H9 (cell line): ENCODE measurements around the gene CDCP1. TPM values are rescaled to one million over a fixed set of nuclear protein-coding genes. Genes with fewer than 3 reads are reported as not detected.

ENCODE experiments used
- DNase-seq: peaks from one replicate; pipeline ENCODE4 v3.0.0-alpha.2; 2017
- H2AFZ ChIP-seq: one replicate; pipeline ENCODE4 v1.6.1; 2013; ENCODE audit warnings: mild to moderate bottlenecking, low read length, control low read depth, moderate library complexity
- H2AK5ac ChIP-seq: 2 replicates; pipeline ENCODE4 v1.6.1; 2013; ENCODE audit warnings: low read length, control low read depth, mixed read lengths; ENCODE audit not compliant: insufficient read length
- H2BK120ac ChIP-seq: one replicate; pipeline ENCODE4 v1.6.1; 2013; ENCODE audit warnings: low read depth, mild to moderate bottlenecking, low read length, control low read depth, inconsistent platforms; ENCODE audit not compliant: poor library complexity, severe bottlenecking
- H2BK12ac ChIP-seq: 2 replicates; pipeline ENCODE4 v1.6.1; 2013; ENCODE audit warnings: low read length, control low read depth, mixed read lengths, low read depth; ENCODE audit not compliant: insufficient read length
- H2BK15ac ChIP-seq: 2 replicates; pipeline ENCODE4 v1.6.1; 2013; ENCODE audit warnings: low read depth, low read length, control low read depth
- H2BK20ac ChIP-seq: one replicate; pipeline ENCODE4 v1.6.1; 2013; ENCODE audit warnings: low read depth, mild to moderate bottlenecking, low read length, control low read depth, inconsistent platforms; ENCODE audit not compliant: poor library complexity, severe bottlenecking
- H2BK5ac ChIP-seq: 2 replicates; pipeline ENCODE4 v1.6.1; 2013; ENCODE audit warnings: low read length, control low read depth, mixed read lengths; ENCODE audit not compliant: insufficient read length
- H3K14ac ChIP-seq: 2 replicates; pipeline ENCODE4 v1.6.1; 2013; ENCODE audit warnings: low read length, control low read depth; ENCODE audit not compliant: insufficient read depth
- H3K18ac ChIP-seq: 2 replicates; pipeline ENCODE4 v1.6.1; 2013; ENCODE audit warnings: low read depth, mild to moderate bottlenecking, mixed read lengths, low read length, control low read depth; ENCODE audit not compliant: insufficient read length
- H3K23ac ChIP-seq: 2 replicates; pipeline ENCODE4 v1.6.1; 2013; ENCODE audit warnings: low read length, control low read depth, mixed read lengths, low read depth; ENCODE audit not compliant: insufficient read length
- H3K23me2 ChIP-seq: 2 replicates; pipeline ENCODE4 v1.6.1; 2013; ENCODE audit warnings: low read depth, mild to moderate bottlenecking, mixed read lengths, low read length, control low read depth; ENCODE audit not compliant: insufficient read length, poor library complexity, severe bottlenecking
- H3K27ac ChIP-seq: 2 replicates; pipeline ENCODE4 v1.5.1; 2013; ENCODE audit warnings: low read length, control low read depth, mixed read lengths, low read depth; ENCODE audit not compliant: insufficient read length
- H3K27me3 ChIP-seq: 2 replicates; pipeline ENCODE4 v1.6.1; 2013; ENCODE audit warnings: low read length, control low read depth, inconsistent platforms; ENCODE audit not compliant: insufficient read depth
- H3K4ac ChIP-seq: 2 replicates; pipeline ENCODE4 v1.6.1; 2013; ENCODE audit warnings: low read depth, mild to moderate bottlenecking, control low read depth, inconsistent platforms, low read length, moderate library complexity
- H3K4me1 ChIP-seq: 2 replicates; pipeline ENCODE4 v1.6.1; 2013; ENCODE audit warnings: low read length, control low read depth, inconsistent platforms; ENCODE audit not compliant: insufficient read depth
- H3K4me2 ChIP-seq: 2 replicates; pipeline ENCODE4 v1.6.1; 2013; ENCODE audit warnings: low read length, control low read depth, mixed read lengths; ENCODE audit not compliant: insufficient read length, insufficient read depth
- H3K56ac ChIP-seq: 2 replicates; pipeline ENCODE4 v1.6.1; 2013; ENCODE audit warnings: low read depth, mild to moderate bottlenecking, mixed read lengths, low read length, control low read depth; ENCODE audit not compliant: insufficient read length
- H3K79me1 ChIP-seq: 2 replicates; pipeline ENCODE4 v1.6.1; 2013; ENCODE audit warnings: low read depth, mild to moderate bottlenecking, moderate library complexity, low read length, control low read depth, inconsistent platforms; ENCODE audit not compliant: insufficient read depth, poor library complexity, severe bottlenecking
- H3K79me2 ChIP-seq: 2 replicates; pipeline ENCODE4 v1.6.1; 2013; ENCODE audit warnings: low read length, control low read depth, inconsistent platforms; ENCODE audit not compliant: insufficient read depth
- H3K9ac ChIP-seq: 2 replicates; pipeline ENCODE4 v1.6.1; 2013; ENCODE audit warnings: low read length, control low read depth, mixed read lengths; ENCODE audit not compliant: insufficient read length; ENCODE audit errors: extremely low read depth
- H3K9me3 ChIP-seq: one replicate; pipeline ENCODE4 v1.6.1; 2013; ENCODE audit warnings: low read depth, low read length, inconsistent platforms; ENCODE audit not compliant: control insufficient read depth
- H3T11ph ChIP-seq: one replicate; pipeline ENCODE4 v1.6.1; 2013; ENCODE audit warnings: mild to moderate bottlenecking, low read length, control low read depth, inconsistent platforms
- H4K20me1 ChIP-seq: one replicate; pipeline ENCODE4 v1.6.1; 2013; ENCODE audit not compliant: control insufficient read depth, insufficient read length, insufficient read depth
- H4K5ac ChIP-seq: 2 replicates; pipeline ENCODE4 v1.6.1; 2013; ENCODE audit warnings: low read depth, mild to moderate bottlenecking, mixed read lengths, low read length, control low read depth; ENCODE audit not compliant: insufficient read length
- H4K8ac ChIP-seq: replicated peaks from 2 replicates; pipeline ENCODE4 v1.6.1; 2013; ENCODE audit warnings: low read length, control low read depth, mixed read lengths, low read depth; ENCODE audit not compliant: insufficient read length
- H4K91ac ChIP-seq: 2 replicates; pipeline ENCODE4 v1.6.1; 2013; ENCODE audit warnings: low read depth, mild to moderate bottlenecking, moderate library complexity, mixed read lengths, low read length, control low read depth; ENCODE audit not compliant: insufficient read length
- H3K27ac Mint-ChIP-seq, 3 experiments: 2 replicates in 2 of 3; 3 replicates in 1 of 3; pipeline ENCODE4 v1.8.0; 2020 to 2021; ENCODE audit warnings: mixed read lengths in 3 of 3, mild to moderate bottlenecking in 1 of 3, moderate library complexity in 1 of 3
- H3K27me3 Mint-ChIP-seq: 2 replicates; pipeline ENCODE4 v1.8.0; 2021; ENCODE audit warnings: low read depth, mild to moderate bottlenecking, moderate library complexity, mixed read lengths
- H3K36me3 Mint-ChIP-seq, 3 experiments: 2 replicates in 2 of 3; 3 replicates in 1 of 3; pipeline ENCODE4 v1.8.0; 2020 to 2021; ENCODE audit warnings: low read depth in 3 of 3, mixed read lengths in 3 of 3; ENCODE audit not compliant: insufficient read depth in 1 of 3
- H3K4me1 Mint-ChIP-seq, 2 experiments: 2 replicates each; pipeline ENCODE4 v1.8.0; 2020; ENCODE audit warnings: mixed read lengths in 2 of 2
- H3K4me3 Mint-ChIP-seq, 2 experiments: 2 replicates in 1 of 2; 3 replicates in 1 of 2; pipeline ENCODE4 v1.8.0; 2020 to 2021; ENCODE audit warnings: mild to moderate bottlenecking in 2 of 2, mixed read lengths in 2 of 2, moderate library complexity in 1 of 2
- H3K9me3 Mint-ChIP-seq, 2 experiments: 2 replicates in 1 of 2; 3 replicates in 1 of 2; pipeline ENCODE4 v1.8.0; 2020; ENCODE audit warnings: mild to moderate bottlenecking in 2 of 2, mixed read lengths in 2 of 2, moderate library complexity in 1 of 2
- WGBS: extraction: QIAGEN DNeasy Blood & Tissue Kit; methylation state at CpG from one replicate; pipeline ENCODE4 v1.1.7; 2013; ENCODE audit warnings: missing lambda C conversion rate, low lambda C conversion rate, mixed read lengths; ENCODE audit not compliant: insufficient read length; ENCODE audit errors: extremely low coverage; 5-methylcytosine and 5-hydroxymethylcytosine counted together
- total RNA-seq: library from RNA; stranded (reverse); gene quantifications from 2 replicates; pipeline ENCODE4 v1.2.1, GENCODE V29; 2021
- TF ChIP-seq, protein P1 (sequence below): fragments of 200-600 bp; sonication (generic); conservative IDR thresholded peaks from 3 replicates; pipeline ENCODE4 v1.8.0; 2021; ENCODE audit warnings: antibody characterized with exemption, mild to moderate bottlenecking

Gene CDCP1
- total RNA-seq, 1 experiment from 2014 or later = 12.9 TPM

GRCh38 chr3:45176912-45177311, 30.7 kb upstream of the CDCP1 start:
- no peak overlapping the region for H2BK15ac ChIP-seq
- H3K56ac ChIP-seq = no peak overlapping the region
- no peak overlapping the region for H2AK5ac ChIP-seq
- no peak overlapping the region for H3K4me2 ChIP-seq
- H3K27ac Mint-ChIP-seq = no peak overlapping the region
- no peak overlapping the region for H3K4me3 Mint-ChIP-seq
- no peak overlapping the region for H2AFZ ChIP-seq
- no peaks in the 10 kb centered on the region for H3K4me1 ChIP-seq
- no peaks in the 10 kb centered on the region for H3K9me3 Mint-ChIP-seq
- DNase-seq = no peak
- TF ChIP-seq, protein P1, sequence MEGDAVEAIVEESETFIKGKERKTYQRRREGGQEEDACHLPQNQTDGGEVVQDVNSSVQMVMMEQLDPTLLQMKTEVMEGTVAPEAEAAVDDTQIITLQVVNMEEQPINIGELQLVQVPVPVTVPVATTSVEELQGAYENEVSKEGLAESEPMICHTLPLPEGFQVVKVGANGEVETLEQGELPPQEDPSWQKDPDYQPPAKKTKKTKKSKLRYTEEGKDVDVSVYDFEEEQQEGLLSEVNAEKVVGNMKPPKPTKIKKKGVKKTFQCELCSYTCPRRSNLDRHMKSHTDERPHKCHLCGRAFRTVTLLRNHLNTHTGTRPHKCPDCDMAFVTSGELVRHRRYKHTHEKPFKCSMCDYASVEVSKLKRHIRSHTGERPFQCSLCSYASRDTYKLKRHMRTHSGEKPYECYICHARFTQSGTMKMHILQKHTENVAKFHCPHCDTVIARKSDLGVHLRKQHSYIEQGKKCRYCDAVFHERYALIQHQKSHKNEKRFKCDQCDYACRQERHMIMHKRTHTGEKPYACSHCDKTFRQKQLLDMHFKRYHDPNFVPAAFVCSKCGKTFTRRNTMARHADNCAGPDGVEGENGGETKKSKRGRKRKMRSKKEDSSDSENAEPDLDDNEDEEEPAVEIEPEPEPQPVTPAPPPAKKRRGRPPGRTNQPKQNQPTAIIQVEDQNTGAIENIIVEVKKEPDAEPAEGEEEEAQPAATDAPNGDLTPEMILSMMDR = no peak
- no peak overlapping the region for H3K14ac ChIP-seq
- no peak overlapping the region for H3K23ac ChIP-seq
- no peaks in the 10 kb centered on the region for H3K36me3 Mint-ChIP-seq
- no peak overlapping the region for H4K8ac ChIP-seq
- no peak overlapping the region for H3T11ph ChIP-seq
- no peaks in the 10 kb centered on the region for H3K27me3 ChIP-seq
- no peak overlapping the region for H2BK120ac ChIP-seq
- H3K79me1 ChIP-seq = no peaks in the 10 kb centered on the region
- H3K4ac ChIP-seq = no peak overlapping the region
- H3K23me2 ChIP-seq = no peaks in the 10 kb centered on the region
- H3K79me2 ChIP-seq = no peaks in the 10 kb centered on the region
- H2BK12ac ChIP-seq = no peak overlapping the region
- no peak overlapping the region for H3K9ac ChIP-seq
- H4K5ac ChIP-seq = no peak overlapping the region
- H3K4me1 Mint-ChIP-seq = peaks cover 0 to 6% of the 10 kb centered on the region in 2 experiments; a peak in 2 of 4 replicates
- H3K27ac ChIP-seq = no peak overlapping the region
- no CpG with 5 or more reads among the region's 4 CpGs for WGBS
- H4K91ac ChIP-seq = no peak overlapping the region
- H3K27me3 Mint-ChIP-seq = peaks cover 14% of the 10 kb centered on the region
- no peak overlapping the region for H2BK20ac ChIP-seq
- no peaks in the 10 kb centered on the region for H3K9me3 ChIP-seq
- H4K20me1 ChIP-seq = no peaks in the 10 kb centered on the region
- no peak overlapping the region for H2BK5ac ChIP-seq
- H3K18ac ChIP-seq = no peak overlapping the region
